NCI-H2196 (cell line): Measurements from ENCODE around the gene PIEZO2.

Source experiments
- DNase-seq: peaks from one replicate; lab custom pipeline; 2025; ENCODE audit not compliant: unreplicated experiment; lab: John Stamatoyannopoulos, UW

The PIEZO2 gene

GRCh38 chr18:11113937-11114336 lies 35.4 kb downstream of the PIEZO2 start:
- no peak for DNase-seq

- no peak for DNase-seq
These were observed 36.3 kb downstream of the PIEZO2 start for GRCh38 chr18:11113046-11113548.

GRCh38 chr18:11112286-11112685 lies 37.1 kb downstream of the PIEZO2 start:
- DNase-seq: no peak

- DNase-seq: no peak
These were observed 38.9 kb downstream of the PIEZO2 start for GRCh38 chr18:11110509-11110908.

- no peak for DNase-seq
These were observed 40.4 kb downstream of the PIEZO2 start for GRCh38 chr18:11108947-11109346.

- DNase-seq: no peak
These were observed 42.5 kb downstream of the PIEZO2 start for GRCh38 chr18:11106894-11107293.

GRCh38 chr18:11105463-11105862 lies 43.9 kb downstream of the PIEZO2 start:
- no peak for DNase-seq

GRCh38 chr18:11104307-11104706 lies 45.1 kb downstream of the PIEZO2 start:
- DNase-seq: peak; percentile 60

GRCh38 chr18:11096839-11097750 lies 52.3 kb downstream of the PIEZO2 start:
- no peak for DNase-seq

GRCh38 chr18:11096411-11096810 lies 53.0 kb downstream of the PIEZO2 start:
- no peak for DNase-seq

- DNase-seq: no peak
These were observed 53.6 kb downstream of the PIEZO2 start for GRCh38 chr18:11095674-11096293.

- no peak for DNase-seq
These were observed 54.2 kb downstream of the PIEZO2 start for GRCh38 chr18:11095211-11095610.

GRCh38 chr18:11091746-11092145 lies 57.6 kb downstream of the PIEZO2 start:
- no peak for DNase-seq

GRCh38 chr18:11089931-11090715 lies 59.2 kb downstream of the PIEZO2 start:
- peak; percentile 49 for DNase-seq

- no peak for DNase-seq
These were observed 68.3 kb downstream of the PIEZO2 start for GRCh38 chr18:11081009-11081532.

GRCh38 chr18:11078491-11078890 lies 70.9 kb downstream of the PIEZO2 start:
- no peak for DNase-seq

GRCh38 chr18:11077548-11078187 lies 71.7 kb downstream of the PIEZO2 start:
- DNase-seq: no peak

GRCh38 chr18:11074889-11075288 lies 74.5 kb downstream of the PIEZO2 start:
- DNase-seq: peak; percentile 83

- DNase-seq: peak; percentile 57
These were observed 75.4 kb downstream of the PIEZO2 start for GRCh38 chr18:11073971-11074370.

- DNase-seq: no peak
These were observed 76.7 kb downstream of the PIEZO2 start for GRCh38 chr18:11072632-11073031.

- DNase-seq: no peak
These were observed 78.1 kb downstream of the PIEZO2 start for GRCh38 chr18:11071300-11071699.
